Left lung (tissue), 10 donors: ENCODE measurements around the gene GRIK2. TPM values are rescaled to one million over a fixed set of nuclear protein-coding genes. Genes with fewer than 3 reads are reported as not detected.

Experiments used
- ATAC-seq: fragments of 200-7000 bp; cut with Tn5 transposase; one replicate; pipeline ENCODE4 v1.9.1; 2020; ENCODE audit warnings: moderate library complexity
- DNase-seq, 4 donors: peaks; one replicate each; pipeline ENCODE4 v3.0.0-alpha.2; 2013 to 2020
- H3K27ac ChIP-seq, 2 donors: fragments of 200-600 bp; sonication (generic) in 1 of 2; one replicate each; pipeline versions ENCODE4 v1.5.0 to v1.8.0; 2020 to 2021
- H3K27me3 ChIP-seq, 2 donors: fragments of 200-600 bp; sonication (generic) in 1 of 2; one replicate each; pipeline versions ENCODE4 v1.5.0 to v1.8.0; 2020 to 2021
- H3K36me3 ChIP-seq, 2 donors: fragments of 200-600 bp; sonication (generic) in 1 of 2; one replicate each; pipeline versions ENCODE4 v1.5.0 to v1.8.0; 2020 to 2021
- H3K4me1 ChIP-seq, 2 donors: fragments of 200-600 bp; one replicate each; pipeline ENCODE4 v1.8.0; 2021
- H3K4me3 ChIP-seq, 2 donors: fragments of 200-600 bp; sonication (generic) in 1 of 2; one replicate each; pipeline versions ENCODE4 v1.5.0 to v1.8.0; 2020 to 2021; ENCODE audit warnings: mild to moderate bottlenecking in 1 of 2
- H3K9me3 ChIP-seq, 2 donors: fragments of 200-600 bp; sonication (generic) in 1 of 2; one replicate each; pipeline versions ENCODE4 v1.5.0 to v1.8.0; 2020 to 2021
- intact Hi-C, 2 donors: fragments of 100-400 bp; cut with DNase I; formaldehyde crosslinking; loops; one replicate each; pipeline versions ENCODE4 v1.11.2 to v1.14.2; 2022
- polyA plus RNA-seq, 6 donors: library from polyadenylated mRNA; unstranded; fragments of 120-200 nt; gene quantifications; one replicate each; pipeline ENCODE4 v1.2.1, GENCODE V29; 2013; ENCODE audit not compliant: insufficient read length in 6 of 6
- total RNA-seq, 2 donors: library from RNA; stranded (reverse); fragmentation: NEBNext Ultra II Directional; extraction: Animal tissue kit (Norgen Biotek cat#: 25700); gene quantifications; one replicate each; pipeline ENCODE4 v1.2.1, GENCODE V29; 2021
- TF ChIP-seq, protein P1 (sequence below), 2 donors: fragments of 200-600 bp; sonication (generic) in 1 of 2; IDR thresholded peaks; one replicate each; pipeline versions ENCODE4 v1.5.0 to v1.8.0; 2021; ENCODE audit warnings: antibody characterized with exemption in 2 of 2
- donor health status: DM: no; HTN: yes; CAD: no.
- donor health status: DM: no; HTN: no; CAD: no.

Gene GRIK2
- total and polyA plus RNA-seq, 8 donors: 0.24 to 0.98 (median 0.67) TPM

DNA sequence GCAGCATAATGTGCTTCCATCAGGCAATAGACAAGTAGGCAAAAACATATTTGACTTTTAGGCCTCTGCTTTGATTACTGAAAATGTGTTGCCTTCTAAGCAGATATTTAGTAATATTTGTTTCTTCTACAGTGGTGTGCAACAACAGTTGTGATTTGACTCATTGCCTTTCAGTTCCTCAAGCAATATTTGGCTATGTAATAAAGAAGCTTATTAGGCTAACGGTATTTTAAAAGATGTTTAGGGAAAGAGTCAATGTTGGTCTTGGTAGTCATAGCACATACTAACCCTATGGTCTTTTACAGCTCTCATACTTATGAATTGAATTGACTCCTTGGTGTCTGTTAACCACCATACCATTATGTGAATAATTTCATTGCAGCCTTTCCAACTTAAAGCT is 124.1 kb downstream of the GRIK2 start:
- DNase-seq (no peak), ATAC-seq (no peak)
- intact Hi-C loops: no loop called here
- no peaks in the 10 kb centered on the region for H3K27me3 ChIP-seq
- H3K4me1 ChIP-seq: no peaks in the 10 kb centered on the region
- no peaks in the 10 kb centered on the region for H3K36me3 ChIP-seq
- H3K9me3 ChIP-seq: no peaks in the 10 kb centered on the region
- no peak overlapping the region for H3K4me3 ChIP-seq
- TF ChIP-seq, protein P1, sequence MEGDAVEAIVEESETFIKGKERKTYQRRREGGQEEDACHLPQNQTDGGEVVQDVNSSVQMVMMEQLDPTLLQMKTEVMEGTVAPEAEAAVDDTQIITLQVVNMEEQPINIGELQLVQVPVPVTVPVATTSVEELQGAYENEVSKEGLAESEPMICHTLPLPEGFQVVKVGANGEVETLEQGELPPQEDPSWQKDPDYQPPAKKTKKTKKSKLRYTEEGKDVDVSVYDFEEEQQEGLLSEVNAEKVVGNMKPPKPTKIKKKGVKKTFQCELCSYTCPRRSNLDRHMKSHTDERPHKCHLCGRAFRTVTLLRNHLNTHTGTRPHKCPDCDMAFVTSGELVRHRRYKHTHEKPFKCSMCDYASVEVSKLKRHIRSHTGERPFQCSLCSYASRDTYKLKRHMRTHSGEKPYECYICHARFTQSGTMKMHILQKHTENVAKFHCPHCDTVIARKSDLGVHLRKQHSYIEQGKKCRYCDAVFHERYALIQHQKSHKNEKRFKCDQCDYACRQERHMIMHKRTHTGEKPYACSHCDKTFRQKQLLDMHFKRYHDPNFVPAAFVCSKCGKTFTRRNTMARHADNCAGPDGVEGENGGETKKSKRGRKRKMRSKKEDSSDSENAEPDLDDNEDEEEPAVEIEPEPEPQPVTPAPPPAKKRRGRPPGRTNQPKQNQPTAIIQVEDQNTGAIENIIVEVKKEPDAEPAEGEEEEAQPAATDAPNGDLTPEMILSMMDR (IDR thresholded peaks at IDR 0.05): no peak
- H3K27ac ChIP-seq: no peak overlapping the region

DNA sequence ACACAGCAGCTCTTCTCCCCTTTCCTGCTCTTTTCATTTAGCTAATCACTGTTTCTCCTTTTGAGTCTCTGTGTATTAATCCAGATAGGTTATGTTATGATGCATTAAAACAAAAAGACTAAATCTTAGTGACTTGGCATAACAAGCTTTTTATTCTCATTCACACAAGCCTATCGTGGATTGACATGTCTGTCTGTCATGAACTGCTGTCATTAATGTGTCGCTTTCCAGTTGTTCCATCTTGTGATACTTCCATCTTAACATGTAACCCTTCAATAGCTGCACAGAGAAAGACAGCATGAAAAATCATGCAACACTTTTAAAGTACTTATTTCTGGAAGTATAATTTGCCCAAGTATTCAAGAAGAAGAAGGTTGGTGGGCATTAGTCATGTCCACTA is 128.7 kb downstream of the GRIK2 start:
- H3K36me3 ChIP-seq: no peaks in the 10 kb centered on the region
- no peaks in the 10 kb centered on the region for H3K27me3 ChIP-seq
- no peak overlapping the region for H3K27ac ChIP-seq
- H3K4me3 ChIP-seq: no peak overlapping the region
- TF ChIP-seq, protein P1 (IDR thresholded peaks at IDR 0.05): no peak
- no peak for ATAC-seq
- no peaks in the 10 kb centered on the region for H3K4me1 ChIP-seq
- no peak for DNase-seq
- intact Hi-C loops: no loop called here
- no peaks in the 10 kb centered on the region for H3K9me3 ChIP-seq

DNA sequence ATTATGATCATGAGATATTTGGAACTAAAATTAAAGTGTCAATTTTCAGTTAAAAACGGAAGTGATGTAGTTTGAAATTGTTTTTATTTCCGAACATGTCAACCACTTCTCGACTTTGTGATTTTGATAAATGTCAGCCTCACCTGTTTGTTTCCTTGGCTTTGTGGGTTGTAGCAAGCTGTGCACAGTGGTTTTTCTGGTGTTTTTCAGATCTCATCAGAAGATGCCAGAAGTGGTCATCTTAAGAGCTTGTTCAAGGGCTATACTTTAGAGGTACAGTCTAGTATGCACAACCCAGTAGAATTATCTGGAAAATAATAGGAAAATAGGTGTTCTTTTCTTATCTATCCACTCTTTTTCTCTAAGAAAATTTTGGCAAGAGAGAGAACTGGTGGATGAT is 134.0 kb downstream of the GRIK2 start:
- Histone ChIP-seq H3K27ac (no peak overlapping the region), H3K4me1 (no peaks in the 10 kb centered on the region), H3K9me3 (no peaks in the 10 kb centered on the region), H3K36me3 (no peaks in the 10 kb centered on the region), H3K27me3 (no peaks in the 10 kb centered on the region), H3K4me3 (no peak overlapping the region)
- intact Hi-C loops: no loop called here
- DNase-seq: no peak
- TF ChIP-seq, protein P1 (IDR thresholded peaks at IDR 0.05): no peak
- ATAC-seq: no peak

DNA sequence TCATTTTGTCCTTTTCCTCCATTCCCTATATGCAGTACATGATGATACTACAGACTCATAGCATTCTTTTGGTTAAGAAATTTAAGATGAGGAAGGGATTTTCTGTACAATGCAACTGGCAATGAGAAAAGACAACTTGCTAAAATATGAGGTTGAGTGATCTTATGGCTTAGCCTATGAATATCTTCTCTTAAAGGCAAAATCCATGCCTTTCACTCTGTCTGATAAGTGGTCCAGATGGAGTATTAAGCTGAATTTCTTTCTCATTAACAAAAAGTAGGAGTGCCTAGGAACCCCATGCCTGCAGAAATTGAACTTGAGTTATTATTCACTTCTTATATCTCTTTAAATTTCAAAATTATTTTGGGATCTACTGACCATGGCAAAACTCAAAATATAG is 135.3 kb downstream of the GRIK2 start:
- no peaks in the 10 kb centered on the region for H3K4me1 ChIP-seq
- DNase-seq (no peak), ATAC-seq (no peak)
- H3K27me3 ChIP-seq: no peaks in the 10 kb centered on the region
- no peak overlapping the region for H3K4me3 ChIP-seq
- intact Hi-C loops: no loop called here
- TF ChIP-seq, protein P1 (IDR thresholded peaks at IDR 0.05): no peak
- H3K36me3 ChIP-seq: no peaks in the 10 kb centered on the region
- no peak overlapping the region for H3K27ac ChIP-seq
- H3K9me3 ChIP-seq: no peaks in the 10 kb centered on the region

DNA sequence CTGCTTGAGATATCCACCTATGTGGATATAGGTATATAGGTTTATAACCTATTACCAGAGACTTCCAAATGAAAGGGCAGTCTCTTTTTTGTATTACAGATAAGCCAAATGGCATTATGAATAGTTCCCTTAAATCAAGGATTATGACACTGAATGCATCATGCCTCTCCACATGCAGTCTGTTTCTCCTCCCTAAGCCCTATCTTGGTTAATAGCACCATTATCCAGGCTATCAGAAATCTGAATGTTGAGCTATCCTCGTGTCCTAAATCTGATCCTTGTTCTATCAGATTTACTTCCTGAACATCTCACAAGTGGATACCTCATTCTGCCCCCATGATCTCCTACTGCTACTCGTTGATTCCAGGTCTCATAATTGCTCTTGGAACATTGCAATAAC is 138.0 kb downstream of the GRIK2 start:
- H3K9me3 ChIP-seq: no peaks in the 10 kb centered on the region
- TF ChIP-seq, protein P1 (IDR thresholded peaks at IDR 0.05): no peak
- no peak overlapping the region for H3K4me3 ChIP-seq
- intact Hi-C loops: no loop called here
- H3K27me3 ChIP-seq: no peaks in the 10 kb centered on the region
- H3K4me1 ChIP-seq: no peaks in the 10 kb centered on the region
- no peak overlapping the region for H3K27ac ChIP-seq
- ATAC-seq (no peak), DNase-seq (no peak)
- H3K36me3 ChIP-seq: no peaks in the 10 kb centered on the region
